SH-SY5Y (cell line): ENCODE data around the gene MAML1.

ENCODE experiments used
- GATA2 ChIP-seq: IDR thresholded peaks from 2 replicates; pipeline ENCODE4 v1.6.1; 2011; ENCODE audit warnings: mild to moderate bottlenecking, low read depth, low read length
- GATA3 ChIP-seq: IDR thresholded peaks from 2 replicates; pipeline ENCODE4 v1.6.1; 2011; ENCODE audit warnings: low read depth, mild to moderate bottlenecking, low read length, moderate library complexity

DNA sequence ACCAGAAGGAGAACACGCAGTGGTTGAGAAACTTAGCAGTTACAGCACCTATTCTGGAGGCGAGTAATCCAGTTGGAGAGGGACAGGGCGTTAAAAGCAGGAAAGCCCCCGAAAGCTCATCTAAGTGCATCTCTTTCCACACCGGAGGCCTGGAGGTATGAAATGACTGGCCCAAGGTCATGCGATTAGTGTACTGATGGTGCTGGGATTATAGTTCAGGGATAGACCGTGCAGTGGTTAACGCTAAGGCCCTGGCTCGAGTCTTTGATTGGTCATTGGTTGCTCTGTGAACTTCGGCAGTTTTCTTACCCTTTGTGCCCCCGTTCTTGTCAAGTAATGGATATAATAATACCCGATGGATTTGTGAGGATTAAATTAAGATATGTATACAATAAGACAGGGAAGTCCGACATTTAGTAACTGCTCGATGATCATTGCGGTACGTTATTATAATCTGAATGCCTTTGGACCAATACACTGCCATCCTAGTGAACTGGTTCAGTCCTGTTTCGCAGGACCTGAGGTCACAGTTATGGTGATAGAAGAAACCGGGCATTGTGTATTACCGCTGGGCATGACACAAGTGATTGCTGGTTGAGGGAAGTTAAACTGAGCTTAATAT lies 32.9 kb upstream of the MAML1 start:
- TF ChIP-seq GATA2 = no peak
- TF ChIP-seq GATA3 = no peak
